Chondrocyte (in vitro differentiated cells): ENCODE measurements around the gene LRRC8C. TPM values are rescaled to one million over a fixed set of nuclear protein-coding genes. Genes with fewer than 3 reads are reported as not detected.

Experiments
- DNase-seq: peaks from one replicate; pipeline ENCODE4 v3.0.0; 2021; ENCODE audit warnings: mixed read lengths, low spot score
- H3K27ac Mint-ChIP-seq: one replicate; pipeline ENCODE4 v1.8.0; 2021; ENCODE audit warnings: mild to moderate bottlenecking, moderate library complexity, mixed read lengths; ENCODE audit not compliant: unreplicated experiment
- H3K27me3 Mint-ChIP-seq: 2 replicates; pipeline ENCODE4 v1.8.0; 2021; ENCODE audit warnings: low read depth, mixed read lengths
- H3K36me3 Mint-ChIP-seq: 2 replicates; pipeline ENCODE4 v1.8.0; 2021; ENCODE audit warnings: low read depth, mixed read lengths
- H3K4me1 Mint-ChIP-seq: 2 replicates; pipeline ENCODE4 v1.8.0; 2021; ENCODE audit warnings: low read depth, mild to moderate bottlenecking, mixed read lengths
- H3K4me3 Mint-ChIP-seq: one replicate; pipeline ENCODE4 v1.8.0; 2021; ENCODE audit warnings: mild to moderate bottlenecking, moderate library complexity, mixed read lengths; ENCODE audit not compliant: unreplicated experiment
- H3K9me3 Mint-ChIP-seq: 2 replicates; pipeline ENCODE4 v1.8.0; 2021; ENCODE audit warnings: low read depth, mixed read lengths
- CTCF ChIP-seq: fragments of 200-600 bp; sonication (generic); IDR thresholded peaks from 2 replicates; pipeline ENCODE4 v1.5.0; 2021; ENCODE audit warnings: antibody characterized with exemption, mild to moderate bottlenecking, moderate library complexity
- total RNA-seq: library from RNA; stranded (reverse); gene quantifications from 3 replicates; pipeline ENCODE4 v1.2.1, GENCODE V29; 2021

Gene LRRC8C
- total RNA-seq, 1 donor from 2014 or later, result 2.3 TPM

DNA sequence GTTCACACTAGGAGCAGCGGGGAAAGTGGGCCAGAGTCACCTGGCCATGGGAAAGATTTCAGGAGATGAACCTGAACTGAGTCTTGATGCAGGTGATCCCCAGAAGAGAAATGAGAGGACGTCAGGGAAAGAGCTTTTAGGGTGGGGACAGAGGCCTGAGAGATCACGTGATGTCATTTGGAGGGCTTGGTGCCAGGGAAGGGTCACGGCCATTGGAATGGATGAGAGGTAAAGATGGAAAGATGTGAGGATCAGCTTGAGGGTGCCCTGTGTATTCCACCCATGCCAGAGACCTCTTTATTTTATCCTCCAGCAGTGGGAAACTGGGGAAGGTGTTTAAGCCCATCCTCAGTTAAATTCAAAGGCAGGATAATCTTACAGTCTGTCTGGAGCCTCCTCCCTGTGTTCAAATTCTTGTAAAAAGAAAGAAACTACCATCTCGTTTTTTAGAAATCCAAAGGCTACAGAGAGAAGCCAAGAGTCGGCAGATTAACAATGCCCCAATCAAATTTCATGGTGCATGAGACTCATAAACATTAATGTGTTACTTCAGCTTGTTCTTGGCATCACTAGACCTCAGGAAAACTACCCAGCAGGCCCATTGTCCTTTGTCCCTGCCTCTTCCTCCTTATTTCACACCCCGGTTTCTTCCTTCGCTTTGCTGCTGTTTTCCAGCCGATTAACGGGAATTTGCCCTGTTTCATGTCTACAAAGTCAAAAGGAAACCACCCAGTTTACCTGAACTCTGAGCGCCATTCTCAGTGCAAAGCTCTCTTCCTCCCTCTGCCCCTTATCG lies 94.8 kb downstream of the LRRC8C start:
- H3K27me3 Mint-ChIP-seq, result no peaks in the 10 kb centered on the region
- peaks cover 2% of the 10 kb centered on the region for H3K9me3 Mint-ChIP-seq
- no peak for DNase-seq
- no peak overlapping the region for H3K4me3 Mint-ChIP-seq
- H3K36me3 Mint-ChIP-seq, result no peaks in the 10 kb centered on the region
- TF ChIP-seq CTCF, result no peak
- no peak overlapping the region for H3K27ac Mint-ChIP-seq
- peaks cover 22% of the 10 kb centered on the region for H3K4me1 Mint-ChIP-seq

GRCh38 chr1:89728381-89728780 lies 95.5 kb downstream of the LRRC8C start:
- Mint-ChIP-seq H3K36me3 (no peaks in the 10 kb centered on the region), H3K9me3 (no peaks in the 10 kb centered on the region), H3K4me3 (no peak overlapping the region), H3K27me3 (no peaks in the 10 kb centered on the region), H3K4me1 (peaks cover 22% of the 10 kb centered on the region), H3K27ac (no peak overlapping the region)
- DNase-seq, result no peak
- no peak for TF ChIP-seq CTCF

GRCh38 chr1:89732206-89732605 lies 99.3 kb downstream of the LRRC8C start:
- H3K36me3 Mint-ChIP-seq, result no peaks in the 10 kb centered on the region
- no peak overlapping the region for H3K27ac Mint-ChIP-seq
- H3K4me1 Mint-ChIP-seq, result peaks cover 5% of the 10 kb centered on the region
- TF ChIP-seq CTCF, result no peak
- no peaks in the 10 kb centered on the region for H3K9me3 Mint-ChIP-seq
- no peak for DNase-seq
- no peak overlapping the region for H3K4me3 Mint-ChIP-seq
- H3K27me3 Mint-ChIP-seq, result no peaks in the 10 kb centered on the region

DNA sequence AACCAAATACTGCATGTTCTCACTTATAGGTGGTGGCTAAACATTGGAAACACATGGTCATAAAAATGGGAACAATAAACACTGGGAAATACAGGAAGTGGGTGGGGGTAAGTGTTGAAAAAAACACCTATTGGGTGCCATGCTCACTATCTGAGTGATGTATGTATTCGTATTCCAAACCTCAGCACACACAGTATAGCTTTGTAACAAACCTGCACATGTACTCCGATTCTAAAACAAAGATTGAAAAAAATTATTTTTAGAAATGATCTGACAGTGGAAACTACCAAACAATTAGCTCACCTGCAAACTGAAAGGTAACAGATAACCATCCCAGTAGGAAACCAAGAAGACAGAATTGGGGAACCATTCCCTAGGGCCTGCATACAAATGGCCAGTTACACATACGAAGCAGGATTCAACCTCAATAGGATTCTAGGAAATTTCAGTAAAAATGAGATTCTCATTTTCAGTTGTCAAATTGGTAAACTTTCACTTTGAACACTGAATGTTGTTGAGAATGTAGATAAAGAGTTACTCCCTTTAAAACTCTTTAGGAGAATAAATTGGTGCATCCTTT lies 99.8 kb downstream of the LRRC8C start:
- no peak overlapping the region for H3K27ac Mint-ChIP-seq
- peaks cover 5% of the 10 kb centered on the region for H3K4me1 Mint-ChIP-seq
- no peaks in the 10 kb centered on the region for H3K36me3 Mint-ChIP-seq
- H3K9me3 Mint-ChIP-seq, result no peaks in the 10 kb centered on the region
- DNase-seq, result no peak
- H3K4me3 Mint-ChIP-seq, result no peak overlapping the region
- TF ChIP-seq CTCF, result no peak
- no peaks in the 10 kb centered on the region for H3K27me3 Mint-ChIP-seq

DNA sequence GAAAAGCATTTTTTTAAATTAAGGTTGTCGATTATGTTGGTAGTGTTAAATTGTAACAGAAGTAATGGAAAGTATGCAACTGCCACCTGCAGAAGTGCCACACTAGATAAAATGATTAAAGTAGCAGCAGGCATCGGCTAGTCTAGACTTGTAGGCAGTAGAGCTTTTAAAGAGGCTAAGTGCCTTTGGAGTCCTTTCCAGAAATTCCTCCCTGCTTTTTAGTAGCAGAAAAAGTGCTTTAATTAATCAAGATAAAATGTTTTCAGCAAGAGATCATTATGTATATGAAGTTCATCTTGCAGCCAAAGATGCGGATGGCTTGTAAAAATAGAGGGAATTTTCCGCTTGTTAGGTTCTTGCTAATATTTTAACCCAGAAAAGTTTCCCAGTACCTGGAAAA lies 100.8 kb downstream of the LRRC8C start:
- no peak for DNase-seq
- no peak overlapping the region for H3K4me3 Mint-ChIP-seq
- no peaks in the 10 kb centered on the region for H3K36me3 Mint-ChIP-seq
- no peak overlapping the region for H3K27ac Mint-ChIP-seq
- no peaks in the 10 kb centered on the region for H3K9me3 Mint-ChIP-seq
- H3K27me3 Mint-ChIP-seq, result no peaks in the 10 kb centered on the region
- peaks cover 5% of the 10 kb centered on the region for H3K4me1 Mint-ChIP-seq
- TF ChIP-seq CTCF, result no peak
